Activated B cell treated with CpG ODN at 0.5 μM for 24 hours (primary cell): ENCODE data around the gene EYA3. TPM values are rescaled to one million over a fixed set of nuclear protein-coding genes. Genes with fewer than 3 reads are reported as not detected.

Experiments
- ATAC-seq: fragments of 200-7000 bp; cut with Tn5 transposase; one replicate; pipeline ENCODE4 v1.10.0; 2021; ENCODE audit warnings: low read depth, mild to moderate bottlenecking, moderate library complexity
- CTCF ChIA-PET: fragments of 350-600 bp; sonication (Branson Sonifier 250); formaldehyde crosslinking; loops from one replicate; lab custom pipeline; 2021; ENCODE audit warnings: antibody characterized with exemption; lab: Charles Lee
- POLR2A ChIA-PET: fragments of 350-600 bp; sonication (Branson Sonifier 250); formaldehyde crosslinking; loops from one replicate; lab custom pipeline; 2021; ENCODE audit warnings: antibody characterized with exemption; lab: Charles Lee
- DNase-seq: peaks from one replicate; pipeline ENCODE4 v3.0.0; 2022
- H3K27ac Mint-ChIP-seq: one replicate; pipeline ENCODE4 v1.8.0; 2020; ENCODE audit warnings: mixed read lengths
- H3K27me3 Mint-ChIP-seq: one replicate; pipeline ENCODE4 v1.8.0; 2021; ENCODE audit warnings: mixed read lengths
- H3K36me3 Mint-ChIP-seq: one replicate; pipeline ENCODE4 v1.8.0; 2021; ENCODE audit warnings: low read depth, mixed read lengths
- H3K4me1 Mint-ChIP-seq: one replicate; pipeline ENCODE4 v1.8.0; 2021; ENCODE audit warnings: mixed read lengths
- H3K4me3 Mint-ChIP-seq: one replicate; pipeline ENCODE4 v1.8.0; 2020; ENCODE audit warnings: mild to moderate bottlenecking, mixed read lengths
- H3K9me3 Mint-ChIP-seq: one replicate; pipeline ENCODE4 v1.8.0; 2020; ENCODE audit warnings: mixed read lengths
- intact Hi-C: fragments of 100-400 bp; cut with micrococcal nuclease; formaldehyde crosslinking; loops from one replicate; pipeline ENCODE4 v1.15.1; 2024
- total RNA-seq: library from RNA; stranded (reverse); gene quantifications from 2 replicates; pipeline ENCODE4 v1.2.3, GENCODE V29; 2022
- TF ChIP-seq, protein P1 (sequence below): fragments of 200-600 bp; IDR thresholded peaks from one replicate; pipeline ENCODE4 v1.8.0; 2022; ENCODE audit warnings: antibody characterized with exemption, mild to moderate bottlenecking

The EYA3 gene
- total RNA-seq, 1 donor from 2014 or later, result 31.0 TPM

DNA sequence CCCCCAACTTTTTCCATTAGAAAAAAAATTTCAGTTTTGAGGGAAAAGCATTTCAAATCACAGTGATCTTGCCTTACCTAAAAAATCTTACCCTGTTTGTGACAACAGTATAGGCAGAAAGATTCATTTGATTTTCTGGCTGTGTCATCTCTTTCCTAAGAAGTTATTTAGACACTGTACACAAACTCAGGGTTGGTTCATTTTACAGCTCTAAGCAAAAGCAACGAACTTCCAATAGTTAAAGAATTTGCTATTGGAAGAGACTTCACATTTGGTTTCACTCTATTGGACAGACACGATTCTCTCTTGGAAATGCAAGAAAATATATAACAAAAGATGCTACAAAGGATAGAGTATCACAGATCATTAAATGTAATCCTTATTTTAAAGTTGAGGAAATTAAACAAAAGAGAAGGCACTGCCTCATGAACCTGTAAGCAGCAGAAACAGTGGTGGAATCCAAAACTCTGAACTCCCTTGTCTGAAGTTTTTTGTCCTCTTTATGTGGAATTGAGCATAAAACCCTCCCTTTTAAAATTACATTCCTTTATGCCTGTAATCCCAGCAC, 20.8 kb downstream of the EYA3 start:
- intact Hi-C loops, result no loop called here
- ATAC-seq (no peak), DNase-seq (no peak)
- TF ChIP-seq, protein P1, sequence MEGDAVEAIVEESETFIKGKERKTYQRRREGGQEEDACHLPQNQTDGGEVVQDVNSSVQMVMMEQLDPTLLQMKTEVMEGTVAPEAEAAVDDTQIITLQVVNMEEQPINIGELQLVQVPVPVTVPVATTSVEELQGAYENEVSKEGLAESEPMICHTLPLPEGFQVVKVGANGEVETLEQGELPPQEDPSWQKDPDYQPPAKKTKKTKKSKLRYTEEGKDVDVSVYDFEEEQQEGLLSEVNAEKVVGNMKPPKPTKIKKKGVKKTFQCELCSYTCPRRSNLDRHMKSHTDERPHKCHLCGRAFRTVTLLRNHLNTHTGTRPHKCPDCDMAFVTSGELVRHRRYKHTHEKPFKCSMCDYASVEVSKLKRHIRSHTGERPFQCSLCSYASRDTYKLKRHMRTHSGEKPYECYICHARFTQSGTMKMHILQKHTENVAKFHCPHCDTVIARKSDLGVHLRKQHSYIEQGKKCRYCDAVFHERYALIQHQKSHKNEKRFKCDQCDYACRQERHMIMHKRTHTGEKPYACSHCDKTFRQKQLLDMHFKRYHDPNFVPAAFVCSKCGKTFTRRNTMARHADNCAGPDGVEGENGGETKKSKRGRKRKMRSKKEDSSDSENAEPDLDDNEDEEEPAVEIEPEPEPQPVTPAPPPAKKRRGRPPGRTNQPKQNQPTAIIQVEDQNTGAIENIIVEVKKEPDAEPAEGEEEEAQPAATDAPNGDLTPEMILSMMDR, result no peak
- ChIA-PET CTCF (interaction anchor here (1.0 kb wide), 1 partner anchor 24 kb away, joined by 3 read pairs; no protein-coding TSS in a partner anchor), POLR2A (interaction anchor here (0.6 to 1.5 kb wide), 2 partner anchors 18 to 21 kb away, joined by 3 to 7 read pairs; partner anchors contain the start of gene EYA3)
- Mint-ChIP-seq H3K9me3 (no peaks in the 10 kb centered on the region), H3K4me1 (peaks cover 45% of the 10 kb centered on the region), H3K27me3 (no peaks in the 10 kb centered on the region), H3K4me3 (no peak overlapping the region), H3K27ac (no peak overlapping the region), H3K36me3 (peaks cover 10% of the 10 kb centered on the region)

DNA sequence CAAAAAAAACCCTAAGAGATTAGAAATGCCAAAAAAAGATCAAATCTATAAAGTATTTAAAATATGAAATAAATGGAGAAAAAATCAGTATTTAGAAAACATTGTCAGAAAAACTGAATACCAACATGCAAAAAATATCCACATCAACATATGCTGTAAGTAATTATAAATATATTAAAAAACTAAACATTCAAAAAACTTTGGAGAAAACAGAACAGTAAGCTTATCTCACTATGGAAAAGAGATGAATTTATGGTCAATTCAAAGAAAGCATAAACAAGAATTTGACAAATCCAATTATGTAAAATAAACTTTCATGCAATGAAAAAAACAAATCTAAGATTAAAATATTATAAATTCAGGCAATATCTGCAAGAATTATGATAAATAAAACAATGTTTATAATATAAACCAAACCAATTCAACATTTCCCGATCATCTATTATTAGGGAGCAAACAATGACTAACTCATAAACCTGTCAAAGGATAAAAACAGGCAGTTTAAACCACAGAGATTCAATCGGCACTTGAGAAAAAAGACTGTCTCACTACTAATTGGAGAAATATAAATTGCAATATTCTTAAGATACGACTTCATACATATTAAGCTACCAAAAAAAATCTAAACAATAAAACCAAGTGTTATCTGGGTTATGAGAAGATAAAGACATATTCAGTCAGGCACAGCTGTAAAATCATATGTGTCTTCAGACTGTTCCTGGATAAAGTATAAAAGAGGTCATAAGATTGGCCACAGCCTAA, 21.8 kb downstream of the EYA3 start:
- DNase-seq (no peak), ATAC-seq (no peak)
- Mint-ChIP-seq H3K4me3 (no peak overlapping the region), H3K9me3 (no peaks in the 10 kb centered on the region), H3K27me3 (no peaks in the 10 kb centered on the region), H3K4me1 (peaks cover 35% of the 10 kb centered on the region), H3K36me3 (peaks cover 10% of the 10 kb centered on the region), H3K27ac (no peak overlapping the region)
- CTCF ChIA-PET, result no interaction called here
- POLR2A ChIA-PET, result interaction anchor here (0.6 to 1.5 kb wide), 3 partner anchors 11 to 22 kb away, joined by 3 to 7 read pairs (median 4); partner anchors contain the start of gene EYA3
- TF ChIP-seq, protein P1, result no peak
- intact Hi-C loops, result no loop called here

DNA sequence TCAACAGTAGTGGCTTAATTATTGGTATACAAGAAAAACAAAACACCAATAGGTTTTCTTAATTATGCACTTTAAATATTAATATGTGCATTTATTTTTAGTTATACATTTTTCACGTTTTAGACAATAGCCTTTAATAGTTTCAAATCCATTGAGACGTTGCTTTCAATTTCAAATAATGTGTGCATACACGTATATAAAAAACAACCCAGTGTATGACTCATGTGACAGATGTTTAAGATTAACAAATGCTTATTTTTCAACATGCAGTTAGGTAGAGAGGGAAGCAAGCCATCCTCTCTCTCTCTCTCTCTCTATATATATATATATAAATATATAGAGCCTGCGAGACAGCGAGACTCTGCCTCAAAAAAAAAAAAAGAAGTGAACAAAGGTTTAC, 24.3 kb downstream of the EYA3 start:
- peaks cover 10% of the 10 kb centered on the region for H3K36me3 Mint-ChIP-seq
- ATAC-seq (no peak), DNase-seq (no peak)
- CTCF ChIA-PET, result no interaction called here
- no peaks in the 10 kb centered on the region for H3K27me3 Mint-ChIP-seq
- intact Hi-C loops, result no loop called here
- H3K9me3 Mint-ChIP-seq, result no peaks in the 10 kb centered on the region
- no peak overlapping the region for H3K4me3 Mint-ChIP-seq
- peaks cover 24% of the 10 kb centered on the region for H3K4me1 Mint-ChIP-seq
- POLR2A ChIA-PET, result no interaction called here
- H3K27ac Mint-ChIP-seq, result no peak overlapping the region
- TF ChIP-seq, protein P1, result no peak

DNA sequence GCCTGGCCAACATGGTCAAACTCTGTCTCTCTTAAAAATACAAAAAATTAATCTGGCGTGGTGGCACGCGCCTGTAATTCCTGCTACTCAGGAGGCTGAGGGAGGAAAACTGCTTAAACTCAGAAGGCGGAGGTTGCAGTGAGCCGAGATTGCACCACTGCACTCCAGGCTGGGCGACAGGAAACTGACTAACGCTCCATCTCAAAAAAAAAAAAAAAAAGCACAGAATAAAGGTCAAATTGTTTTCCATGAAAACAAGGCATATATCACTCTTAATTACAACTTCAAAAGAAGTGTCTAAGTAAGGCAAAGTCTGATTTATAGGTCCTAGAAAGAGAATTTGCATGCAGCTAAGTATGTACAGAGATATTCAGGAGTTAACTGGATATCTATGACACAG, 25.6 kb downstream of the EYA3 start:
- CTCF ChIA-PET, result no interaction called here

More for the DNA sequence above, 25.6 kb downstream of the EYA3 start:
- intact Hi-C loops, result no loop called here
- H3K9me3 Mint-ChIP-seq, result no peaks in the 10 kb centered on the region
- H3K27ac Mint-ChIP-seq, result no peak overlapping the region
- ATAC-seq, result no peak
- peaks cover 10% of the 10 kb centered on the region for H3K36me3 Mint-ChIP-seq
- no peak for DNase-seq
- no peaks in the 10 kb centered on the region for H3K27me3 Mint-ChIP-seq
- POLR2A ChIA-PET, result interaction anchor here (0.7 kb wide), 1 partner anchor 233 kb away, joined by 3 read pairs; no protein-coding TSS in a partner anchor
- TF ChIP-seq, protein P1, result no peak
- H3K4me1 Mint-ChIP-seq, result peaks cover 32% of the 10 kb centered on the region
- H3K4me3 Mint-ChIP-seq, result no peak overlapping the region
